NCI-H187 treated with DMSO at 0.1 percent for 48 hours (cell line): ENCODE measurements around the gene CWC27.
"Not testable (repeated sequence)": the region's sequence is repeated elsewhere in the genome, so short reads cannot be mapped to it uniquely, and the experiment has no call there.

Source experiments
- DNase-seq: peaks from one replicate; lab custom pipeline; 2025; lab: John Stamatoyannopoulos, UW

CWC27 gene

GRCh38 chr5:64838803-64839202 lies 70.1 kb downstream of the CWC27 start:
- DNase-seq = no peak

- DNase-seq = no peak
Measured at GRCh38 chr5:64839936-64840335, 71.2 kb downstream of the CWC27 start.

GRCh38 chr5:64840958-64841357 lies 72.2 kb downstream of the CWC27 start:
- no peak for DNase-seq

GRCh38 chr5:64853777-64854176 lies 85.0 kb downstream of the CWC27 start:
- no peak for DNase-seq

GRCh38 chr5:64854855-64855254 lies 86.1 kb downstream of the CWC27 start:
- DNase-seq = no peak

- DNase-seq = no peak
Measured at GRCh38 chr5:64859881-64860280, 91.2 kb downstream of the CWC27 start.

GRCh38 chr5:64861281-64861680 lies 92.6 kb downstream of the CWC27 start:
- no peak for DNase-seq

GRCh38 chr5:64864171-64864570 lies 95.4 kb downstream of the CWC27 start:
- no peak for DNase-seq

GRCh38 chr5:64865662-64866061 lies 96.9 kb downstream of the CWC27 start:
- DNase-seq = no peak

- no peak for DNase-seq
Measured at GRCh38 chr5:64869419-64869818, 100.7 kb downstream of the CWC27 start.

- no peak for DNase-seq
Measured at GRCh38 chr5:64872044-64872443, 103.3 kb downstream of the CWC27 start.

- no peak for DNase-seq
Measured at GRCh38 chr5:64873441-64873840, 104.7 kb downstream of the CWC27 start.

- no peak for DNase-seq
Measured at GRCh38 chr5:64874753-64875152, 106.0 kb downstream of the CWC27 start.

GRCh38 chr5:64876203-64876602 lies 107.5 kb downstream of the CWC27 start:
- DNase-seq = no peak

- no peak for DNase-seq
Measured at GRCh38 chr5:64880821-64881220, 112.1 kb downstream of the CWC27 start.

- no peak for DNase-seq
Measured at GRCh38 chr5:64883912-64884311, 115.2 kb downstream of the CWC27 start.

GRCh38 chr5:64884541-64884940 lies 115.8 kb downstream of the CWC27 start:
- DNase-seq = no peak

GRCh38 chr5:64887910-64888309 lies 119.2 kb downstream of the CWC27 start:
- no peak for DNase-seq

- DNase-seq = no peak
Measured at GRCh38 chr5:64895748-64896147, 127.0 kb downstream of the CWC27 start.

GRCh38 chr5:64899838-64900237 lies 131.1 kb downstream of the CWC27 start:
- no peak for DNase-seq

GRCh38 chr5:64900618-64901017 lies 131.9 kb downstream of the CWC27 start:
- DNase-seq = no peak

- not testable (repeated sequence) for DNase-seq
Measured at GRCh38 chr5:64907399-64907798, 138.7 kb downstream of the CWC27 start.

GRCh38 chr5:64914396-64914795 lies 145.7 kb downstream of the CWC27 start:
- DNase-seq = no peak

- no peak for DNase-seq
Measured at GRCh38 chr5:64918083-64918482, 149.4 kb downstream of the CWC27 start.

GRCh38 chr5:64921386-64921785 lies 152.7 kb downstream of the CWC27 start:
- no peak for DNase-seq
